ENCODE measurements around the gene RCN1. TPM values are rescaled to one million over a fixed set of nuclear protein-coding genes. Genes with fewer than 3 reads are reported as not detected.

The RCN1 gene
- total RNA-seq, 1 experiment from 2014 or later: 412 TPM

- CTCF ChIA-PET: no interaction called here
- no peak overlapping the region for H3K4me3 ChIP-seq (ENCODE audit: low read depth, low read length, poor library complexity, severe bottlenecking)
- DNase-seq (ENCODE audit: low spot score): no peak
- no peaks in the 10 kb centered on the region for H3K9me3 ChIP-seq (ENCODE audit: low read depth, low read length, poor library complexity, severe bottlenecking)
- H3K36me3 ChIP-seq (ENCODE audit: insufficient read depth, low read length, poor library complexity, severe bottlenecking): no peaks in the 10 kb centered on the region
- H3K27ac ChIP-seq (ENCODE audit: low read depth, low read length, poor library complexity, severe bottlenecking): no peak overlapping the region
- POLR2A ChIA-PET (ENCODE audit: low non-redundant PET): no interaction called here
- intact Hi-C loops (cut with micrococcal nuclease; ENCODE audit: unreplicated experiment): no loop called here
- H3K27me3 ChIP-seq (replicated peaks; ENCODE audit: insufficient read depth, low read depth, low read length, poor library complexity): no peaks in the 10 kb centered on the region
- BruUV-seq (replicated peaks): no TSS peak
- TF ChIP-seq CTCF (conservative IDR thresholded peaks at IDR 0.05; ENCODE audit: low read depth, low read length): no peak
- H3K4me1 ChIP-seq (ENCODE audit: insufficient read depth, low read length, poor library complexity, severe bottlenecking): peaks cover 5% of the 10 kb centered on the region
Measured at GRCh38 chr11:32136657-32137056, 45.8 kb downstream of the RCN1 start.

GRCh38 chr11:32137263-32137662, 46.4 kb downstream of the RCN1 start:
- Histone ChIP-seq H3K9me3 (ENCODE audit: low read depth, low read length, poor library complexity, severe bottlenecking) (no peaks in the 10 kb centered on the region), H3K27me3 (replicated peaks; ENCODE audit: insufficient read depth, low read depth, low read length, poor library complexity) (no peaks in the 10 kb centered on the region), H3K4me1 (ENCODE audit: insufficient read depth, low read length, poor library complexity, severe bottlenecking) (peaks cover 5% of the 10 kb centered on the region), H3K4me3 (ENCODE audit: low read depth, low read length, poor library complexity, severe bottlenecking) (no peak overlapping the region), H3K27ac (ENCODE audit: low read depth, low read length, poor library complexity, severe bottlenecking) (no peak overlapping the region), H3K36me3 (ENCODE audit: insufficient read depth, low read length, poor library complexity, severe bottlenecking) (no peaks in the 10 kb centered on the region)
- BruUV-seq (replicated peaks): no TSS peak
- ChIA-PET POLR2A (ENCODE audit: low non-redundant PET) (no interaction called here), CTCF (no interaction called here)
- DNase-seq (ENCODE audit: low spot score): peak; percentile 82
- TF ChIP-seq EZH2 (IDR thresholded peaks at IDR 0.05; ENCODE audit: borderline replicate concordance, low read depth, low read length, poor library complexity, severe bottlenecking) (no peak), CTCF (conservative IDR thresholded peaks at IDR 0.05; ENCODE audit: low read depth, low read length) (no peak)
- intact Hi-C loops (cut with micrococcal nuclease; ENCODE audit: unreplicated experiment): no loop called here

GRCh38 chr11:32137869-32138268, 47.0 kb downstream of the RCN1 start:
- Histone ChIP-seq H3K27ac (ENCODE audit: low read depth, low read length, poor library complexity, severe bottlenecking) (no peak overlapping the region), H3K36me3 (ENCODE audit: insufficient read depth, low read length, poor library complexity, severe bottlenecking) (no peaks in the 10 kb centered on the region), H3K4me1 (ENCODE audit: insufficient read depth, low read length, poor library complexity, severe bottlenecking) (peaks cover 5% of the 10 kb centered on the region), H3K9me3 (ENCODE audit: low read depth, low read length, poor library complexity, severe bottlenecking) (no peaks in the 10 kb centered on the region), H3K27me3 (replicated peaks; ENCODE audit: insufficient read depth, low read depth, low read length, poor library complexity) (peaks cover 2% of the 10 kb centered on the region), H3K4me3 (ENCODE audit: low read depth, low read length, poor library complexity, severe bottlenecking) (no peak overlapping the region)
- ChIA-PET POLR2A (ENCODE audit: low non-redundant PET) (no interaction called here), CTCF (no interaction called here)
- BruUV-seq (replicated peaks): no TSS peak
- no peak for DNase-seq (ENCODE audit: low spot score)
- TF ChIP-seq CTCF (conservative IDR thresholded peaks at IDR 0.05; ENCODE audit: low read depth, low read length) (no peak), EZH2 (IDR thresholded peaks at IDR 0.05; ENCODE audit: borderline replicate concordance, low read depth, low read length, poor library complexity, severe bottlenecking) (no peak)
- intact Hi-C loops (cut with micrococcal nuclease; ENCODE audit: unreplicated experiment): no loop called here
